Testis (tissue), 2 donors: ENCODE results near the gene STK39.

Experiments
- CTCF ChIP-seq, 3 experiments: fragments of 450-650 bp in 2 of 3; fragments of 200-600 bp in 1 of 3; sonication (generic) in 1 of 3; IDR thresholded peaks; one replicate each; pipeline ENCODE4 v1.5.1; 2016 to 2019; ENCODE audit warnings: antibody characterized with exemption in 3 of 3, mild to moderate bottlenecking in 2 of 3, moderate library complexity in 1 of 3
- POLR2A ChIP-seq: fragments of 450-650 bp; IDR thresholded peaks from one replicate; pipeline ENCODE4 v1.6.1; 2017; ENCODE audit warnings: antibody characterized with exemption, mild to moderate bottlenecking, moderate library complexity

- TF ChIP-seq POLR2A (no peak), CTCF (IDR thresholded peaks at IDR 0.05) (no peak)
Measured at GRCh38 chr2:168008646-168009195, 238.7 kb downstream of the STK39 start.
